IMR-90 (cell line): ENCODE measurements around the gene PCDH1. TPM values are rescaled to one million over a fixed set of nuclear protein-coding genes. Genes with fewer than 3 reads are reported as not detected.

ENCODE experiments used
- ATAC-seq: fragments of 200-7000 bp; cut with Tn5 transposase; 2 replicates; pipeline ENCODE4 v1.9.1; 2020; ENCODE audit warnings: low read depth, mild to moderate bottlenecking, moderate library complexity
- BruUV-seq: library from RNA; stranded (reverse); fragments of 400-500 nt; replicated peaks from 2 replicates; lab custom pipeline; 2021; lab: Mats Ljungman, UMichigan
- CTCF ChIA-PET: fragments of 300-600 bp; formaldehyde crosslinking; extraction: SDS; loops from one replicate; lab custom pipeline; 2021; ENCODE audit warnings: antibody characterized with exemption; lab: Yijun Ruan, JAX
- POLR2A ChIA-PET: fragments of 300-600 bp; sonication (Branson Sonifier 250); formaldehyde crosslinking; loops from one replicate; lab custom pipeline; 2022; ENCODE audit warnings: antibody characterized with exemption; ENCODE audit not compliant: unreplicated experiment; lab: Charles Lee
- DNase-seq: peaks from one replicate; pipeline ENCODE4 v3.0.0; 2013
- H2AFZ ChIP-seq: replicated peaks from 2 replicates; pipeline ENCODE3; 2013; ENCODE audit warnings: low read length, mild to moderate bottlenecking; ENCODE audit not compliant: poor library complexity
- H2AK5ac ChIP-seq: 2 replicates; pipeline ENCODE4 v1.6.1; 2013; ENCODE audit warnings: low read depth, low read length, inconsistent platforms
- H2AK9ac ChIP-seq: replicated peaks from 2 replicates; pipeline ENCODE3; 2013; ENCODE audit warnings: mild to moderate bottlenecking, low read depth, low read length, moderate library complexity; ENCODE audit not compliant: poor library complexity
- H2BK120ac ChIP-seq: 2 replicates; pipeline ENCODE4 v1.6.1; 2013; ENCODE audit warnings: low read depth, low read length, inconsistent platforms
- H2BK15ac ChIP-seq: 3 replicates; pipeline ENCODE4 v1.6.1; 2013; ENCODE audit warnings: low read depth, low read length, inconsistent platforms
- H2BK20ac ChIP-seq: 2 replicates; pipeline ENCODE4 v1.6.1; 2013; ENCODE audit warnings: low read depth, mild to moderate bottlenecking, inconsistent platforms, low read length, moderate library complexity
- H2BK5ac ChIP-seq: 2 replicates; pipeline ENCODE4 v1.6.1; 2013; ENCODE audit warnings: mild to moderate bottlenecking, low read depth, low read length, inconsistent platforms; ENCODE audit not compliant: poor library complexity, severe bottlenecking
- H3K14ac ChIP-seq: replicated peaks from 2 replicates; pipeline ENCODE4 v1.6.1; 2013; ENCODE audit warnings: low read depth, low read length, inconsistent platforms
- H3K18ac ChIP-seq: 2 replicates; pipeline ENCODE4 v1.6.1; 2013; ENCODE audit warnings: low read depth, low read length, control low read depth
- H3K23ac ChIP-seq: 2 replicates; pipeline ENCODE4 v1.6.1; 2013; ENCODE audit warnings: low read depth, low read length, inconsistent platforms
- H3K27ac ChIP-seq: 2 replicates; pipeline ENCODE4 v1.5.1; 2013; ENCODE audit warnings: mild to moderate bottlenecking, control low read depth, low read length; ENCODE audit not compliant: insufficient read depth
- H3K27me3 ChIP-seq: 2 replicates; pipeline ENCODE4 v1.6.1; 2013; ENCODE audit warnings: low read length; ENCODE audit not compliant: control insufficient read depth, insufficient read depth
- H3K36me3 ChIP-seq: 2 replicates; pipeline ENCODE4 v1.6.1; 2013; ENCODE audit warnings: low read length, mixed read lengths; ENCODE audit not compliant: control insufficient read depth, insufficient read depth
- H3K4ac ChIP-seq: 2 replicates; pipeline ENCODE4 v1.6.1; 2013; ENCODE audit warnings: low read depth, low read length, inconsistent platforms
- H3K4me1 ChIP-seq: 2 replicates; pipeline ENCODE4 v1.6.1; 2013; ENCODE audit warnings: low read length, mixed read lengths; ENCODE audit not compliant: control insufficient read depth, insufficient read depth
- H3K4me2 ChIP-seq: 2 replicates; pipeline ENCODE4 v1.6.1; 2013; ENCODE audit warnings: low read depth, mild to moderate bottlenecking, control low read depth, low read length, moderate library complexity
- H3K4me3 ChIP-seq: 2 replicates; pipeline ENCODE4 v1.5.1; 2013; ENCODE audit warnings: low read depth, mild to moderate bottlenecking, control low read depth, low read length, moderate library complexity; ENCODE audit not compliant: insufficient read depth
- H3K56ac ChIP-seq: 2 replicates; pipeline ENCODE4 v1.6.1; 2013; ENCODE audit warnings: low read length, inconsistent platforms; ENCODE audit not compliant: insufficient read depth; ENCODE audit errors: extremely low read depth
- H3K79me1 ChIP-seq, 2 experiments: 2 replicates each; pipeline ENCODE4 v1.6.1; 2013; ENCODE audit warnings: low read length in 2 of 2, inconsistent platforms in 1 of 2, low read depth in 1 of 2
- H3K9ac ChIP-seq: 2 replicates; pipeline ENCODE4 v1.6.1; 2013; ENCODE audit warnings: low read depth, low read length, control low read depth
- H3K9me1 ChIP-seq: 2 replicates; pipeline ENCODE4 v1.6.1; 2013; ENCODE audit warnings: low read length, inconsistent platforms; ENCODE audit not compliant: insufficient read depth
- H3K9me3 ChIP-seq: 2 replicates; pipeline ENCODE4 v1.6.1; 2013; ENCODE audit warnings: low read length; ENCODE audit not compliant: control insufficient read depth, insufficient read depth
- H4K20me1 ChIP-seq: 2 replicates; pipeline ENCODE4 v1.6.1; 2013; ENCODE audit warnings: low read length, inconsistent platforms; ENCODE audit not compliant: insufficient read depth
- H4K5ac ChIP-seq: 2 replicates; pipeline ENCODE4 v1.6.1; 2013; ENCODE audit warnings: mild to moderate bottlenecking, low read depth, low read length, control low read depth
- H4K8ac ChIP-seq, 2 experiments: 2 replicates each; pipeline ENCODE4 v1.6.1; 2013; ENCODE audit warnings: low read depth in 2 of 2, low read length in 2 of 2, control low read depth in 1 of 2, inconsistent platforms in 1 of 2
- H4K91ac ChIP-seq: 2 replicates; pipeline ENCODE4 v1.6.1; 2013; ENCODE audit warnings: low read depth, low read length, inconsistent platforms; ENCODE audit not compliant: insufficient read depth
- BHLHE40 ChIP-seq: fragments of 150-350 bp; IDR thresholded peaks from 2 replicates; pipeline ENCODE4 v1.6.1; 2016; ENCODE audit warnings: mild to moderate bottlenecking, low read depth, low read length
- CEBPB ChIP-seq: IDR thresholded peaks from 2 replicates; pipeline ENCODE4 v1.6.1; 2012; ENCODE audit warnings: low read depth, low read length, improper control_type of control experiment
- ELK1 ChIP-seq: fragments of 150-350 bp; IDR thresholded peaks from 2 replicates; pipeline ENCODE4 v1.6.1; 2016; ENCODE audit warnings: low read depth, mild to moderate bottlenecking, low read length, moderate library complexity, borderline replicate concordance
- MAFK ChIP-seq: IDR thresholded peaks from 2 replicates; pipeline ENCODE4 v1.6.1; 2012; ENCODE audit warnings: low read depth, low read length, improper control_type of control experiment
- MAZ ChIP-seq: IDR thresholded peaks from 2 replicates; pipeline ENCODE4 v1.6.1; 2012; ENCODE audit warnings: low read depth, mild to moderate bottlenecking, low read length, improper control_type of control experiment, moderate library complexity, borderline replicate concordance
- MXI1 ChIP-seq: IDR thresholded peaks from 2 replicates; pipeline ENCODE4 v1.6.1; 2012; ENCODE audit warnings: low read depth, mild to moderate bottlenecking, low read length, moderate library complexity, borderline replicate concordance
- RFX5 ChIP-seq: IDR thresholded peaks from 2 replicates; pipeline ENCODE4 v1.8.0; 2012; ENCODE audit warnings: low read depth, mild to moderate bottlenecking, low read length, moderate library complexity
- SMC3 ChIP-seq: fragments of 150-350 bp; IDR thresholded peaks from 2 replicates; pipeline ENCODE4 v1.6.1; 2016; ENCODE audit warnings: low read depth, mild to moderate bottlenecking, antibody characterized with exemption, low read length, moderate library complexity
- WGBS, 2 experiments: methylation state at CpG; one replicate each; pipeline versions ENCODE4 v1.1.5 to v1.1.7; 2013; ENCODE audit warnings: missing lambda C conversion rate in 2 of 2; ENCODE audit not compliant: insufficient read length in 1 of 2; ENCODE audit errors: extremely low coverage in 2 of 2; 5-methylcytosine and 5-hydroxymethylcytosine counted together
- dilution Hi-C: fragments of 300-500 bp; cut with HindIII; formaldehyde crosslinking; loops from one replicate; pipeline ENCODE4 v1.14.3; 2018; ENCODE audit warnings: low sequenced_read_pairs; ENCODE audit not compliant: unreplicated experiment
- in situ Hi-C: fragments of 300-500 bp; cut with MboI; formaldehyde crosslinking; loops from 3 replicates; pipeline ENCODE4 v1.14.3; 2019; ENCODE audit warnings: low sequenced_read_pairs, inconsistent platforms, mixed read lengths
- intact Hi-C: fragments of 100-400 bp; cut with micrococcal nuclease; formaldehyde crosslinking; loops from 2 replicates; pipeline ENCODE4 v1.10.0; 2022
- polyA plus RNA-seq, 3 experiments: library from polyadenylated mRNA; depleted of rRNA; stranded (reverse); fragments of >200 nt; gene quantifications; 2 replicates each; pipeline ENCODE4 v1.2.3, GENCODE V29; 2012; ENCODE audit warnings: low replicate concordance in 1 of 3
- total RNA-seq: library from RNA; depleted of rRNA; stranded (reverse); fragments of >200 nt; gene quantifications from 2 replicates; pipeline ENCODE4 v1.2.3, GENCODE V29; 2012

The PCDH1 gene
- total and polyA plus RNA-seq, 2 of the 4 experiments (the other 2 are of a cell fraction), result 0.74 to 0.90 TPM

GRCh38 chr5:141919218-141920119, 41.3 kb upstream of the PCDH1 start:
- ChIA-PET CTCF (no interaction called here), POLR2A (no interaction called here)
- in situ Hi-C loops, result no loop called here
- no peak for DNase-seq
- Histone ChIP-seq H3K4me3 (no peak overlapping the region), H3K9me3 (no peaks in the 10 kb centered on the region), H4K8ac (no peak overlapping the region), H3K36me3 (no peaks in the 10 kb centered on the region), H3K79me1 (peaks cover 12 to 15% of the 10 kb centered on the region in 2 experiments), H3K18ac (no peak overlapping the region), H2BK120ac (no peak overlapping the region), H3K27ac (no peak overlapping the region), H4K20me1 (no peaks in the 10 kb centered on the region), H4K91ac (no peak overlapping the region), H3K4me1 (peaks cover 5% of the 10 kb centered on the region), H2BK15ac (no peak overlapping the region), H3K56ac (no peak overlapping the region), H3K14ac (no peak overlapping the region), H3K4ac (no peak overlapping the region), H4K5ac (no peak overlapping the region), H3K9me1 (no peaks in the 10 kb centered on the region; the same call in 1 of the 2 replicates), H2AK9ac (no peak overlapping the region), H3K9ac (no peak overlapping the region), H2AFZ (no peak overlapping the region), H2BK20ac (no peak overlapping the region), H3K27me3 (peaks cover 27% of the 10 kb centered on the region), H3K23ac (no peak overlapping the region), H3K4me2 (no peak overlapping the region), H2AK5ac (no peak overlapping the region), H2BK5ac (no peak overlapping the region)
- dilution Hi-C loops, result no loop called here
- 73% methylated on average over 4 of the region's 8 CpGs; no CpG with 5 or more reads in 1 of the 2 experiments for WGBS, 2 experiments
- no peak for ATAC-seq
- BruUV-seq, result no TSS peak
- intact Hi-C loops, result no loop called here
- TF ChIP-seq MAZ (no peak), SMC3 (no peak), BHLHE40 (no peak), RFX5 (no peak), ELK1 (no peak), MXI1 (no peak), MAFK (no peak), CEBPB (no peak)
